ENCODE data around the gene GJC3. TPM values are rescaled to one million over a fixed set of nuclear protein-coding genes. Genes with fewer than 3 reads are reported as not detected.
"Not testable (repeated sequence)": the region's sequence is repeated elsewhere in the genome, so short reads cannot be mapped to it uniquely, and the experiment has no call there.

Gene GJC3
- total RNA-seq, 2 experiments from 2014 or later = 0.73 to 1.1 TPM

DNA sequence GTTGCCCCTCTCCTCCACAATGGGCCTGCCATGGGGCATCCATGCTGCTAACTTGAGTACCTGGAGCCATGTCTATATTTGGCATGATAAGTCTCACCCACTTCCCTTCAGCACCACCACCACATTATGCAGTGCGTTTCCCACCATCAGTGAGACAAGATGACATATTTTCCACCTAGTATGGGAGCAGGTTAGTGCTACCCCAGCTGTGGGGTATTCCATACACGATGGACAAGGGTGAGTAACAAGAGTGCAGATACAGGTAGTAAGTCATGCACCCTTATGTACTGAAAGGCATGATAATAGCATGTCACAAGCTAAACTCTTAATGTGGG lies 31.4 kb downstream of the GJC3 start:
- intact Hi-C loops (cut with DNase I, micrococcal nuclease) = no loop called here

DNA sequence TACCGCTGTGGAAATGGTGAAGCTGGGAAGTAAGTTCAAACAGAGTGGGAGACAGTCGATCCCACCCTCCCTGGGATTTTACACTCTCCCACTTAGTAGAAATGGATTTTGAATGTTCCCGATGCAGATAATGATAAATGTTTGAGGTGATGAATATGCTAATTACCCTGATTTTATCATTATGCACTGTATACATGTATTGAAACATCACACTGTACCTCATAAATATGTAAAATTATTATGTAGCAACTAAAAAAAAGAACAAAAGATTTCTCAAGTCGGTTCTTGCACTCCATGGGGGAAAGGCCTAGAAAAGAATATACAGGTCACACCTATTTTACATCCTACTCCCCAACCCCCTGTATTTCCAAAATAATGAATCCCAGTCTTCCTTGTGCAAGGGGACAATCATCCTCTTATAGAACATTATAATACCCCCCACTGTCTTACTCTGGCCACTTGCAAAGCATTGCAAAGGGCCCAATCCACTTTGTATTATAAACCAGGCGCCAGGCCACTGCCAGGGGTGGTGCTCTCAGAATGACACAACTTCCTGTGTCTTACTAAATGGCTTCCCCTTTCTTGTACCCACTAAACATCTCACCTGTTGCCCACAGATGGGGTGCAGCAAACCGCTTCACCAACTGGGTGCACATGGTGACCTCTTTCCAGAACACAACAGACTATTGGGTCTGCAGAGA lies 31.9 kb downstream of the GJC3 start:
- Mint-ChIP-seq H3K27me3 (no peaks in the 10 kb centered on the region), H3K27ac (no peak overlapping the region), H3K9me3 (ENCODE audit: low read depth) (no peaks in the 10 kb centered on the region), H3K4me3 (no peak overlapping the region), H3K36me3 (ENCODE audit: low read depth) (peaks cover 32% of the 10 kb centered on the region), H3K4me1 (peaks cover 5% of the 10 kb centered on the region)
- DNase-seq (no peak), ATAC-seq (peak; percentile 44)
- CTCF ChIA-PET = interaction anchor here (0.6 kb wide), 1 partner anchor 202 kb away, joined by 3 read pairs; no protein-coding TSS in a partner anchor
- POLR2A ChIA-PET = no interaction called here
- intact Hi-C loops (cut with DNase I, micrococcal nuclease) = no loop called here

More for the DNA sequence above, 31.4 kb downstream of the GJC3 start:
- ATAC-seq = no peak
- Mint-ChIP-seq H3K9me3 (ENCODE audit: low read depth) (no peaks in the 10 kb centered on the region), H3K36me3 (ENCODE audit: low read depth) (peaks cover 35% of the 10 kb centered on the region), H3K4me1 (peaks cover 5% of the 10 kb centered on the region), H3K4me3 (no peak overlapping the region), H3K27ac (no peak overlapping the region), H3K27me3 (no peaks in the 10 kb centered on the region)
- POLR2A ChIA-PET = no interaction called here
- CTCF ChIA-PET = no interaction called here
- DNase-seq = no peak

- ChIA-PET CTCF (interaction anchor here (0.8 to 0.9 kb wide), 2 partner anchors 18 to 96 kb away, joined by 3 read pairs; no protein-coding TSS in a partner anchor), POLR2A (interaction anchor here (0.7 kb wide), 1 partner anchor 179 kb away, joined by 4 read pairs; no protein-coding TSS in a partner anchor)
- Mint-ChIP-seq H3K27ac (no peak overlapping the region), H3K9me3 (ENCODE audit: low read depth) (no peaks in the 10 kb centered on the region), H3K4me3 (no peak overlapping the region), H3K36me3 (ENCODE audit: low read depth) (peaks cover 34% of the 10 kb centered on the region), H3K27me3 (no peaks in the 10 kb centered on the region), H3K4me1 (peaks cover 5% of the 10 kb centered on the region)
- DNase-seq (no peak), ATAC-seq (no peak)
- intact Hi-C loops (cut with DNase I, micrococcal nuclease) = no loop called here
These were observed 34.7 kb downstream of the GJC3 start for GRCh38 chr7:99894738-99895137.

- Mint-ChIP-seq H3K4me1 (peaks cover 5% of the 10 kb centered on the region), H3K9me3 (ENCODE audit: low read depth) (no peaks in the 10 kb centered on the region), H3K27me3 (no peaks in the 10 kb centered on the region), H3K4me3 (no peak overlapping the region), H3K27ac (no peak overlapping the region), H3K36me3 (ENCODE audit: low read depth) (peaks cover 29% of the 10 kb centered on the region)
- POLR2A ChIA-PET = no interaction called here
- no peak for ATAC-seq
- CTCF ChIA-PET = interaction anchor here (0.6 kb wide), 1 partner anchor 236 kb away, joined by 3 read pairs; no protein-coding TSS in a partner anchor
- DNase-seq = no peak
- intact Hi-C loops (cut with DNase I, micrococcal nuclease) = no loop called here
These were observed 36.1 kb downstream of the GJC3 start for GRCh38 chr7:99893280-99893679.

DNA sequence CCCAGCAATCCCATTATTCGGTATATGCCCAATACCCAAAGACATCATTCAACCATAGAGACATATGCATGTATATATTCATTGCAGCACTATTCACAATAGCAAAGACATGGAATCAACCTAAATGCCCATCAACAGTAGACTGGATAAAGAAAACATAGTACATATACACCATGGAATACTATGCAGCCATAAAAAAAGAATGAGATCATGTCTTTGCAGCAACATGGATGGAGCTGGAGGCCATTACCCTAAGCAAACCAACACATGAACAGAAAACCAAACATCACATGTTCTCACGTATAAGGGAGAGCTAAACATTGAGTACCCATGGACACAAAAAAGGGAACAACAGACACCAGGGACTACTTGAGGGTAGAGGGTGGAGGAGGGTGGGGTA lies 39.1 kb downstream of the GJC3 start:
- H3K4me3 Mint-ChIP-seq; H3K27ac Mint-ChIP-seq; ATAC-seq; H3K4me1 Mint-ChIP-seq; intact Hi-C loops (cut with DNase I, micrococcal nuclease); H3K27me3 Mint-ChIP-seq; DNase-seq; POLR2A ChIA-PET; H3K9me3 Mint-ChIP-seq (ENCODE audit: low read depth): not testable (repeated sequence)
- H3K36me3 Mint-ChIP-seq (ENCODE audit: low read depth) = peaks cover 29% of the 10 kb centered on the region
- CTCF ChIA-PET = interaction anchor here (0.6 to 1.6 kb wide), 2 partner anchors 23 to 198 kb away, joined by 3 to 5 read pairs; no protein-coding TSS in a partner anchor

- H3K9me3 Mint-ChIP-seq (ENCODE audit: low read depth); ATAC-seq; POLR2A ChIA-PET; intact Hi-C loops (cut with DNase I, micrococcal nuclease); CTCF ChIA-PET; H3K27ac Mint-ChIP-seq; H3K4me1 Mint-ChIP-seq; H3K4me3 Mint-ChIP-seq; H3K27me3 Mint-ChIP-seq; DNase-seq: not testable (repeated sequence)
- H3K36me3 Mint-ChIP-seq (ENCODE audit: low read depth) = peaks cover 27% of the 10 kb centered on the region
These were observed 41.1 kb downstream of the GJC3 start for GRCh38 chr7:99888366-99888765.

- no peaks in the 10 kb centered on the region for H3K36me3 Mint-ChIP-seq (ENCODE audit: low read depth)
- no peak overlapping the region for H3K4me3 Mint-ChIP-seq
- H3K27me3 Mint-ChIP-seq = no peaks in the 10 kb centered on the region
- DNase-seq = no peak
- ATAC-seq = no peak
- H3K9me3 Mint-ChIP-seq (ENCODE audit: low read depth) = no peaks in the 10 kb centered on the region
- H3K27ac Mint-ChIP-seq = no peak overlapping the region
- intact Hi-C loops (cut with DNase I, micrococcal nuclease) = no loop called here
- POLR2A ChIA-PET = no interaction called here
- CTCF ChIA-PET = interaction anchor here (1.1 kb wide), 1 partner anchor 8 kb away, joined by 3 read pairs; no protein-coding TSS in a partner anchor
- no peaks in the 10 kb centered on the region for H3K4me1 Mint-ChIP-seq
These were observed 48.0 kb downstream of the GJC3 start for GRCh38 chr7:99881370-99881769.

GRCh38 chr7:99876933-99877332 lies 52.5 kb downstream of the GJC3 start, which contains the start of gene OR2AE1:
Gene OR2AE1 (minus strand): TSS chr7:99877033. CDS start chr7:99877033, 0 bp downstream.
- H3K27ac Mint-ChIP-seq = no peak within 1 kb of the TSS
- H3K4me1 Mint-ChIP-seq = peaks cover 3% of the 10 kb centered on the region
- DNase-seq = no peak
- POLR2A ChIA-PET = no interaction called here
- no peaks in the 10 kb centered on the region for H3K36me3 Mint-ChIP-seq (ENCODE audit: low read depth)
- H3K27me3 Mint-ChIP-seq = peaks cover 2% of the 10 kb centered on the region
- CTCF ChIA-PET = interaction anchor here (0.6 kb wide), 1 partner anchor 45 kb away, joined by 3 read pairs; no protein-coding TSS in a partner anchor
- H3K9me3 Mint-ChIP-seq (ENCODE audit: low read depth) = no peaks in the 10 kb centered on the region
- intact Hi-C loops (cut with DNase I, micrococcal nuclease) = no loop called here
- no peak within 1 kb of the TSS for H3K4me3 Mint-ChIP-seq
- no peak for ATAC-seq

GRCh38 chr7:99876491-99876890 lies 52.9 kb downstream of the GJC3 start:
- no peak overlapping the region for H3K4me3 Mint-ChIP-seq
- CTCF ChIA-PET = interaction anchor here (0.6 kb wide), 1 partner anchor 45 kb away, joined by 3 read pairs; no protein-coding TSS in a partner anchor
- DNase-seq = no peak
- peaks cover 2% of the 10 kb centered on the region for H3K27me3 Mint-ChIP-seq
- H3K9me3 Mint-ChIP-seq (ENCODE audit: low read depth) = no peaks in the 10 kb centered on the region
- peaks cover 3% of the 10 kb centered on the region for H3K4me1 Mint-ChIP-seq
- POLR2A ChIA-PET = no interaction called here
- no peaks in the 10 kb centered on the region for H3K36me3 Mint-ChIP-seq (ENCODE audit: low read depth)
- peak; percentile 39 for ATAC-seq
- H3K27ac Mint-ChIP-seq = no peak overlapping the region
- intact Hi-C loops (cut with DNase I, micrococcal nuclease) = no loop called here

Other genes with a start within 250 kb of the GJC3 start
- gene CYP3A5, start 249.6 kb downstream of the GJC3 start, total RNA-seq = not detected
- not detected for gene CYP3A7, start 194.4 kb downstream of the GJC3 start, total RNA-seq
- not detected for gene CYP3A4, start 145.4 kb downstream of the GJC3 start, total RNA-seq
- under 1 TPM in 1 of 2 experiments, not detected in 1; 0.09 TPM for gene CYP3A43, start 101.6 kb downstream of the GJC3 start, total RNA-seq
- not detected for gene OR2AE1, start 52.6 kb downstream of the GJC3 start, total RNA-seq
- 10 to 100 TPM; 23.9 to 25.7 TPM for gene TRIM4, start 10.1 kb downstream of the GJC3 start, total RNA-seq
- gene AZGP1, start 46.4 kb upstream of the GJC3 start, total RNA-seq = not detected
- gene ZKSCAN1, start 86.0 kb upstream of the GJC3 start, total RNA-seq = 10 to 100 TPM; 45.2 to 62.9 TPM
- gene ZSCAN21, start 120.2 kb upstream of the GJC3 start, total RNA-seq = 1 to 10 TPM; 6.4 to 7.4 TPM
- 10 to 100 TPM; 18.8 to 19.0 TPM for gene ZNF3, start 152.1 kb upstream of the GJC3 start, total RNA-seq
- 10 to 100 TPM; 88.6 to 89.0 TPM for gene COPS6, start 159.3 kb upstream of the GJC3 start, total RNA-seq
- 100 to 1,000 TPM; 411 to 429 TPM for gene MCM7, start 171.8 kb upstream of the GJC3 start, total RNA-seq
- gene AP4M1, start 172.0 kb upstream of the GJC3 start, total RNA-seq = 10 to 100 TPM in 1 of 2 experiments, 1 to 10 TPM in 1; 8.8 to 10.4 TPM
- gene TAF6, start 189.7 kb upstream of the GJC3 start, total RNA-seq = 10 to 100 TPM; 54.3 to 59.5 TPM
- 10 to 100 TPM; 11.0 to 14.0 TPM for gene CNPY4, start 190.0 kb upstream of the GJC3 start, total RNA-seq
- gene MBLAC1, start 197.3 kb upstream of the GJC3 start, total RNA-seq = 1 to 10 TPM; 1.6 to 2.2 TPM
- 100 to 1,000 TPM in 1 of 2 experiments, 10 to 100 TPM in 1; 69.6 to 120 TPM for gene LAMTOR4, start 219.3 kb upstream of the GJC3 start, total RNA-seq
- gene TRAPPC14, start 229.1 kb upstream of the GJC3 start, total RNA-seq = 10 to 100 TPM; 15.0 to 17.6 TPM
- 1 to 10 TPM; 4.6 to 7.2 TPM for gene GAL3ST4, start 239.0 kb upstream of the GJC3 start, total RNA-seq
- gene GPC2, start 247.8 kb upstream of the GJC3 start, total RNA-seq = 1 to 10 TPM; 5.3 to 6.1 TPM
- gene STAG3, start 248.3 kb upstream of the GJC3 start, total RNA-seq = 10 to 100 TPM; 24.7 to 28.3 TPM